Loucy (cell line): ENCODE measurements around the gene SDK1.

Experiments
- H2AFZ ChIP-seq: fragments of 200-600 bp; sonication (generic); 2 replicates; pipeline ENCODE4 v1.6.0; 2016; ENCODE audit warnings: antibody characterized with exemption, mild to moderate bottlenecking, low read length, moderate library complexity
- H3F3A ChIP-seq: fragments of 200-600 bp; 2 replicates; pipeline ENCODE4 v1.6.0; 2016; ENCODE audit warnings: antibody characterized with exemption, low read depth, mild to moderate bottlenecking
- H3K27me3 ChIP-seq: fragments of 200-600 bp; sonication (generic); 2 replicates; pipeline ENCODE4 v1.6.1; 2014; ENCODE audit warnings: low read length, mild to moderate bottlenecking; ENCODE audit not compliant: insufficient read depth, poor library complexity, severe bottlenecking
- H3K36me3 ChIP-seq: fragments of 200-600 bp; sonication (generic); 2 replicates; pipeline ENCODE4 v1.6.1; 2016; ENCODE audit warnings: low read length; ENCODE audit not compliant: insufficient read depth
- H3K4me1 ChIP-seq: fragments of 200-600 bp; sonication (generic); 2 replicates; pipeline ENCODE4 v1.5.1; 2014; ENCODE audit warnings: low read length, mild to moderate bottlenecking; ENCODE audit not compliant: insufficient read depth, poor library complexity, severe bottlenecking
- H3K4me2 ChIP-seq: fragments of 200-600 bp; sonication (generic); 2 replicates; pipeline ENCODE4 v1.6.0; 2014; ENCODE audit warnings: antibody characterized with exemption, low read length, low read depth, mild to moderate bottlenecking; ENCODE audit not compliant: poor library complexity, severe bottlenecking
- H3K4me3 ChIP-seq: fragments of 200-600 bp; sonication (generic); 2 replicates; pipeline ENCODE4 v1.5.1; 2014; ENCODE audit warnings: low read length, mild to moderate bottlenecking, mixed read lengths; ENCODE audit not compliant: poor library complexity, severe bottlenecking
- H3K79me2 ChIP-seq: fragments of 200-600 bp; sonication (generic); 2 replicates; pipeline ENCODE4 v1.6.1; 2014; ENCODE audit warnings: low read length; ENCODE audit not compliant: insufficient read depth
- H3K9ac ChIP-seq: fragments of 200-600 bp; sonication (generic); 2 replicates; pipeline ENCODE4 v1.6.0; 2014; ENCODE audit warnings: mild to moderate bottlenecking, low read depth, low read length, moderate library complexity; ENCODE audit not compliant: poor library complexity, severe bottlenecking
- H3K9me2 ChIP-seq: fragments of 200-600 bp; sonication (generic); replicated peaks from 2 replicates; pipeline ENCODE4 v1.6.1; 2016; ENCODE audit warnings: low read depth, low read length, mixed read lengths
- H3K9me3 ChIP-seq: fragments of 200-600 bp; sonication (generic); 2 replicates; pipeline ENCODE4 v1.6.1; 2014; ENCODE audit warnings: mild to moderate bottlenecking, antibody characterized with exemption, low read length, low read depth; ENCODE audit not compliant: insufficient read depth
- H4K20me1 ChIP-seq: fragments of 200-600 bp; sonication (generic); 2 replicates; pipeline ENCODE4 v1.6.0; 2014; ENCODE audit warnings: antibody characterized with exemption, low read length, mild to moderate bottlenecking; ENCODE audit not compliant: insufficient read depth, poor library complexity, severe bottlenecking
- EZH2phosphoT487 ChIP-seq: fragments of 200-600 bp; IDR thresholded peaks from 2 replicates; pipeline ENCODE4 v1.6.1; 2018; ENCODE audit warnings: antibody characterized with exemption, mild to moderate bottlenecking, moderate library complexity, borderline replicate concordance
- TF ChIP-seq, protein P1 (sequence below): fragments of 200-600 bp; sonication (generic); conservative IDR thresholded peaks from 2 replicates; pipeline ENCODE4 v1.5.1; 2014; ENCODE audit warnings: mild to moderate bottlenecking, antibody characterized with exemption, low read length

SDK1 gene

DNA sequence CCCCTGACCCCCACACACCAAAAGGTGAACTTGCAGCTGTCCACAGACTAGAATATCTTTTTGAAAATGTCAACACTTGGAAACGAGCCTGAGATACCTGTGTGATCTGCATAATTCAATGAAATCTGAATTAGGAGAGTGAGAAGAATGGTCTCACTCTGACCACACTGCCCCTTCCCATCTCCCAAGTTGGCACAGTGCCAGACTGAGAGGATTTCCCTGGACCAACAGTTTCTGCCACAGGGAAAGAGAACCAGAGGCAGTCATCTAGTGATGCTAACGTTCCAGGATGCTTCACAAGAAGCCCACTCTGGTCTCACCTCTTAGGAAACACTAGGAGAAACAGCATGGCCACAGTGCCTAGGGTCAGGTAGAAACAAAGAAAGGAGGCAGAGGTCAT lies 479.0 kb downstream of the SDK1 start:
- peaks cover 14% of the 10 kb centered on the region; the same call in 1 of the 2 replicates for H3K9me3 ChIP-seq
- H3K4me2 ChIP-seq, result no peak overlapping the region
- no peak overlapping the region for H3K9ac ChIP-seq
- H3K79me2 ChIP-seq, result no peaks in the 10 kb centered on the region
- H3F3A ChIP-seq, result no peaks in the 10 kb centered on the region
- no peak overlapping the region for H2AFZ ChIP-seq
- H4K20me1 ChIP-seq, result no peaks in the 10 kb centered on the region
- H3K4me1 ChIP-seq, result no peaks in the 10 kb centered on the region
- H3K9me2 ChIP-seq, result no peaks in the 10 kb centered on the region
- TF ChIP-seq, protein P1, sequence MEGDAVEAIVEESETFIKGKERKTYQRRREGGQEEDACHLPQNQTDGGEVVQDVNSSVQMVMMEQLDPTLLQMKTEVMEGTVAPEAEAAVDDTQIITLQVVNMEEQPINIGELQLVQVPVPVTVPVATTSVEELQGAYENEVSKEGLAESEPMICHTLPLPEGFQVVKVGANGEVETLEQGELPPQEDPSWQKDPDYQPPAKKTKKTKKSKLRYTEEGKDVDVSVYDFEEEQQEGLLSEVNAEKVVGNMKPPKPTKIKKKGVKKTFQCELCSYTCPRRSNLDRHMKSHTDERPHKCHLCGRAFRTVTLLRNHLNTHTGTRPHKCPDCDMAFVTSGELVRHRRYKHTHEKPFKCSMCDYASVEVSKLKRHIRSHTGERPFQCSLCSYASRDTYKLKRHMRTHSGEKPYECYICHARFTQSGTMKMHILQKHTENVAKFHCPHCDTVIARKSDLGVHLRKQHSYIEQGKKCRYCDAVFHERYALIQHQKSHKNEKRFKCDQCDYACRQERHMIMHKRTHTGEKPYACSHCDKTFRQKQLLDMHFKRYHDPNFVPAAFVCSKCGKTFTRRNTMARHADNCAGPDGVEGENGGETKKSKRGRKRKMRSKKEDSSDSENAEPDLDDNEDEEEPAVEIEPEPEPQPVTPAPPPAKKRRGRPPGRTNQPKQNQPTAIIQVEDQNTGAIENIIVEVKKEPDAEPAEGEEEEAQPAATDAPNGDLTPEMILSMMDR, result no peak
- TF ChIP-seq EZH2phosphoT487, result no peak
- H3K4me3 ChIP-seq, result no peak overlapping the region
- H3K36me3 ChIP-seq, result no peaks in the 10 kb centered on the region
- no peaks in the 10 kb centered on the region for H3K27me3 ChIP-seq

- TF ChIP-seq, protein P1, result no peak
- TF ChIP-seq EZH2phosphoT487, result no peak
- H3K36me3 ChIP-seq, result no peaks in the 10 kb centered on the region
- H3K4me3 ChIP-seq, result no peak overlapping the region
- no peaks in the 10 kb centered on the region for H3F3A ChIP-seq
- no peak overlapping the region for H2AFZ ChIP-seq
- H3K4me2 ChIP-seq, result no peak overlapping the region
- H3K27me3 ChIP-seq, result no peaks in the 10 kb centered on the region
- H3K4me1 ChIP-seq, result no peaks in the 10 kb centered on the region
- H3K9me2 ChIP-seq, result no peaks in the 10 kb centered on the region
- peaks cover 14% of the 10 kb centered on the region; the same call in 1 of the 2 replicates for H3K9me3 ChIP-seq
- H4K20me1 ChIP-seq, result no peaks in the 10 kb centered on the region
- no peaks in the 10 kb centered on the region for H3K79me2 ChIP-seq
- H3K9ac ChIP-seq, result no peak overlapping the region
Measured at GRCh38 chr7:3780525-3780924, 479.5 kb downstream of the SDK1 start.

DNA sequence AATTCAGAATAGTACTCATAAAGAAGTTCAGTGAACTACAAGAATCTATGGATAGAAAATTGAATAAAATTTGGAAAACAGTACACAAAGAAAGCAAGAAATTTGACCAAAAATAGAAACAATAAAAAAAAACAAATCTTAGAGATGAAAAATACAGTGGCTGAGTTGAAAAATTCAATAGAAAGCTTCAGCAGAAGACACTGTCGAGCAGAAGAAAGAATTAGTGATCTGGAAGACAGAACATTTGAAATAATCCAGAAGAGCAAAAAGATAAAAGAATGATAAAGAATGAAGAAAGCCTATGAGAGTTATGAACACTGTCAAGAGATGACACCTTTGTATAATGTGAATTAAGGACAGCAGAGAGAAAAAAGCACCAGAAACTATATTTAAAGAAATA lies 480.6 kb downstream of the SDK1 start:
- H3F3A ChIP-seq, result no peaks in the 10 kb centered on the region
- no peaks in the 10 kb centered on the region for H3K79me2 ChIP-seq
- H3K27me3 ChIP-seq, result no peaks in the 10 kb centered on the region
- H3K4me3 ChIP-seq, result no peak overlapping the region
- no peaks in the 10 kb centered on the region for H3K36me3 ChIP-seq
- no peaks in the 10 kb centered on the region for H4K20me1 ChIP-seq
- H3K9me2 ChIP-seq, result no peaks in the 10 kb centered on the region
- peaks cover 14% of the 10 kb centered on the region; the same call in 1 of the 2 replicates for H3K9me3 ChIP-seq
- H3K4me1 ChIP-seq, result no peaks in the 10 kb centered on the region
- H3K9ac ChIP-seq, result no peak overlapping the region
- no peak overlapping the region for H3K4me2 ChIP-seq
- no peak overlapping the region for H2AFZ ChIP-seq
- TF ChIP-seq, protein P1, result no peak
- no peak for TF ChIP-seq EZH2phosphoT487
